HepG2 (cell line): ENCODE data around the gene ZNF444. TPM values are rescaled to one million over a fixed set of nuclear protein-coding genes. Genes with fewer than 3 reads are reported as not detected.

Experiments
- MAFG ChIP-seq: sonication (generic); formaldehyde crosslinking; IDR thresholded peaks from 2 replicates; pipeline ENCODE4 v1.5.1; 2020; ENCODE audit warnings: mild to moderate bottlenecking, missing genetic modification reagents
- NAIF1 ChIP-seq: sonication (generic); formaldehyde crosslinking; IDR thresholded peaks from 2 replicates; pipeline ENCODE4 v1.5.0; 2020; ENCODE audit warnings: mild to moderate bottlenecking, missing genetic modification reagents, borderline replicate concordance
- NKX3-1 ChIP-seq: sonication (generic); formaldehyde crosslinking; IDR thresholded peaks from 2 replicates; pipeline ENCODE4 v1.5.0; 2020; ENCODE audit warnings: missing genetic modification reagents
- ZSCAN29 ChIP-seq: sonication (generic); formaldehyde crosslinking; conservative IDR thresholded peaks from 2 replicates; pipeline ENCODE4 v1.4.0; 2020; ENCODE audit warnings: mild to moderate bottlenecking, missing genetic modification reagents
- polyA plus RNA-seq, 8 experiments: library from polyadenylated mRNA; depleted of rRNA in 3 of 8; stranded (reverse) in 7 of 8; unstranded in 1 of 8; fragments of >200 nt; fragmentation: Illumina TruSeq in 4 of 8; extraction: Trizol in 4 of 8; gene quantifications; 2 replicates each; pipeline versions ENCODE4 v1.2.1 to v1.2.3, GENCODE V29; 2011 to 2016; ENCODE audit warnings: low read depth in 4 of 8, missing spikeins in 1 of 8, mixed read lengths in 1 of 8; ENCODE audit not compliant: insufficient read depth in 1 of 8
- total RNA-seq, 5 experiments: library from RNA; depleted of rRNA; stranded (reverse); fragments of >200 nt; fragmentation: Illumina TruSeq; extraction: Trizol; gene quantifications; 2 replicates each; pipeline ENCODE4 v1.2.3, GENCODE V29; 2016; ENCODE audit warnings: low read depth in 1 of 5
- TF ChIP-seq, protein P1 (sequence below): sonication (generic); formaldehyde crosslinking; IDR thresholded peaks from 2 replicates; pipeline ENCODE4 v1.8.1; 2023; ENCODE audit warnings: mild to moderate bottlenecking, missing genetic modification reagents
- TF ChIP-seq, protein P2 (sequence below): fragments of 450-650 bp; IDR thresholded peaks from 2 replicates; pipeline ENCODE4 v1.6.1; 2017; ENCODE audit warnings: mild to moderate bottlenecking
- TF ChIP-seq, protein P3 (sequence below), 2 experiments: sonication (generic) in 1 of 2; formaldehyde crosslinking in 1 of 2; IDR thresholded peaks; 2 replicates each; pipeline versions ENCODE4 v1.5.1 to v1.6.1; 2011 to 2020; ENCODE audit warnings: borderline replicate concordance in 1 of 2, low read depth in 1 of 2, low read length in 1 of 2, mild to moderate bottlenecking in 1 of 2, missing genetic modification reagents in 1 of 2, moderate library complexity in 1 of 2
- TF ChIP-seq, protein P4 (sequence below): sonication (generic); formaldehyde crosslinking; conservative IDR thresholded peaks from 2 replicates; pipeline ENCODE4 v1.4.0; 2020; ENCODE audit warnings: mild to moderate bottlenecking, missing genetic modification reagents, moderate library complexity

Gene ZNF444
- total and polyA plus RNA-seq, 2 of the 13 experiments (the other 11 are each of a cell fraction or from before 2014, with no cell fraction given): 27.4 to 30.3 TPM

DNA sequence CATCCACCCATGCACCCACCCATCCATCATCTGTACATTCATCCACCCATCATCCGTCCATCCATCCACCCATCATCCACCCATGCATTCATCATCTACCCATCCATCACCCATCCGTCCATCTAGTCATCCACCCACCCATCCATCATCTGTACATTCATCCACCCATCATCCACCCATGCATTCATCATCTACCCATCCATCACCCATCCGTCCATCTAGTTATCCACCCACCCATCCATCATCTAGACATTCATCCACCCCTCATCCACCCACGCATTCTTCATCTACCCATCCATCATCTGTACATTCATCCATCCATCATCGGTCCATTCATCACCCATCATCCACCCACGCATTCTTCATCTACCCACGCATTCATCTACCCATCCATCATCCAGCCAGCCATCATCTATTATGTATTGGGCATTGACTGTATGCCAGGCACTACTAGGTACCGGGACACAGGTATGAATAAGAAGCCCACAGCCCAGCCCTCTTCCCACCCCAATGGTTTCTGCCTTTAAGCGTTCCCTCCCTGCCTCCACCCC lies 18.0 kb downstream of the ZNF444 start (continued):
- TF ChIP-seq, protein P1, sequence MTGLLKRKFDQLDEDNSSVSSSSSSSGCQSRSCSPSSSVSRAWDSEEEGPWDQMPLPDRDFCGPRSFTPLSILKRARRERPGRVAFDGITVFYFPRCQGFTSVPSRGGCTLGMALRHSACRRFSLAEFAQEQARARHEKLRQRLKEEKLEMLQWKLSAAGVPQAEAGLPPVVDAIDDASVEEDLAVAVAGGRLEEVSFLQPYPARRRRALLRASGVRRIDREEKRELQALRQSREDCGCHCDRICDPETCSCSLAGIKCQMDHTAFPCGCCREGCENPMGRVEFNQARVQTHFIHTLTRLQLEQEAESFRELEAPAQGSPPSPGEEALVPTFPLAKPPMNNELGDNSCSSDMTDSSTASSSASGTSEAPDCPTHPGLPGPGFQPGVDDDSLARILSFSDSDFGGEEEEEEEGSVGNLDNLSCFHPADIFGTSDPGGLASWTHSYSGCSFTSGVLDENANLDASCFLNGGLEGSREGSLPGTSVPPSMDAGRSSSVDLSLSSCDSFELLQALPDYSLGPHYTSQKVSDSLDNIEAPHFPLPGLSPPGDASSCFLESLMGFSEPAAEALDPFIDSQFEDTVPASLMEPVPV: no peak
- TF ChIP-seq MAFG (CRISPR knock-in tag) (no peak), NAIF1 (CRISPR knock-in tag) (no peak), NKX3-1 (no peak), ZSCAN29 (no peak)
- TF ChIP-seq, protein P2, sequence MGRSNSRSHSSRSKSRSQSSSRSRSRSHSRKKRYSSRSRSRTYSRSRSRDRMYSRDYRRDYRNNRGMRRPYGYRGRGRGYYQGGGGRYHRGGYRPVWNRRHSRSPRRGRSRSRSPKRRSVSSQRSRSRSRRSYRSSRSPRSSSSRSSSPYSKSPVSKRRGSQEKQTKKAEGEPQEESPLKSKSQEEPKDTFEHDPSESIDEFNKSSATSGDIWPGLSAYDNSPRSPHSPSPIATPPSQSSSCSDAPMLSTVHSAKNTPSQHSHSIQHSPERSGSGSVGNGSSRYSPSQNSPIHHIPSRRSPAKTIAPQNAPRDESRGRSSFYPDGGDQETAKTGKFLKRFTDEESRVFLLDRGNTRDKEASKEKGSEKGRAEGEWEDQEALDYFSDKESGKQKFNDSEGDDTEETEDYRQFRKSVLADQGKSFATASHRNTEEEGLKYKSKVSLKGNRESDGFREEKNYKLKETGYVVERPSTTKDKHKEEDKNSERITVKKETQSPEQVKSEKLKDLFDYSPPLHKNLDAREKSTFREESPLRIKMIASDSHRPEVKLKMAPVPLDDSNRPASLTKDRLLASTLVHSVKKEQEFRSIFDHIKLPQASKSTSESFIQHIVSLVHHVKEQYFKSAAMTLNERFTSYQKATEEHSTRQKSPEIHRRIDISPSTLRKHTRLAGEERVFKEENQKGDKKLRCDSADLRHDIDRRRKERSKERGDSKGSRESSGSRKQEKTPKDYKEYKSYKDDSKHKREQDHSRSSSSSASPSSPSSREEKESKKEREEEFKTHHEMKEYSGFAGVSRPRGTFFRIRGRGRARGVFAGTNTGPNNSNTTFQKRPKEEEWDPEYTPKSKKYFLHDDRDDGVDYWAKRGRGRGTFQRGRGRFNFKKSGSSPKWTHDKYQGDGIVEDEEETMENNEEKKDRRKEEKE: no peak
- TF ChIP-seq, protein P3, sequence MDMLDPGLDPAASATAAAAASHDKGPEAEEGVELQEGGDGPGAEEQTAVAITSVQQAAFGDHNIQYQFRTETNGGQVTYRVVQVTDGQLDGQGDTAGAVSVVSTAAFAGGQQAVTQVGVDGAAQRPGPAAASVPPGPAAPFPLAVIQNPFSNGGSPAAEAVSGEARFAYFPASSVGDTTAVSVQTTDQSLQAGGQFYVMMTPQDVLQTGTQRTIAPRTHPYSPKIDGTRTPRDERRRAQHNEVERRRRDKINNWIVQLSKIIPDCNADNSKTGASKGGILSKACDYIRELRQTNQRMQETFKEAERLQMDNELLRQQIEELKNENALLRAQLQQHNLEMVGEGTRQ (IDR thresholded peaks at IDR 0.05; ENCODE audit: low read depth, low read length): no peak
- TF ChIP-seq, protein P3 (CRISPR knock-in tag; IDR thresholded peaks at IDR 0.05; ENCODE audit: borderline replicate concordance): no peak
- TF ChIP-seq, protein P4, sequence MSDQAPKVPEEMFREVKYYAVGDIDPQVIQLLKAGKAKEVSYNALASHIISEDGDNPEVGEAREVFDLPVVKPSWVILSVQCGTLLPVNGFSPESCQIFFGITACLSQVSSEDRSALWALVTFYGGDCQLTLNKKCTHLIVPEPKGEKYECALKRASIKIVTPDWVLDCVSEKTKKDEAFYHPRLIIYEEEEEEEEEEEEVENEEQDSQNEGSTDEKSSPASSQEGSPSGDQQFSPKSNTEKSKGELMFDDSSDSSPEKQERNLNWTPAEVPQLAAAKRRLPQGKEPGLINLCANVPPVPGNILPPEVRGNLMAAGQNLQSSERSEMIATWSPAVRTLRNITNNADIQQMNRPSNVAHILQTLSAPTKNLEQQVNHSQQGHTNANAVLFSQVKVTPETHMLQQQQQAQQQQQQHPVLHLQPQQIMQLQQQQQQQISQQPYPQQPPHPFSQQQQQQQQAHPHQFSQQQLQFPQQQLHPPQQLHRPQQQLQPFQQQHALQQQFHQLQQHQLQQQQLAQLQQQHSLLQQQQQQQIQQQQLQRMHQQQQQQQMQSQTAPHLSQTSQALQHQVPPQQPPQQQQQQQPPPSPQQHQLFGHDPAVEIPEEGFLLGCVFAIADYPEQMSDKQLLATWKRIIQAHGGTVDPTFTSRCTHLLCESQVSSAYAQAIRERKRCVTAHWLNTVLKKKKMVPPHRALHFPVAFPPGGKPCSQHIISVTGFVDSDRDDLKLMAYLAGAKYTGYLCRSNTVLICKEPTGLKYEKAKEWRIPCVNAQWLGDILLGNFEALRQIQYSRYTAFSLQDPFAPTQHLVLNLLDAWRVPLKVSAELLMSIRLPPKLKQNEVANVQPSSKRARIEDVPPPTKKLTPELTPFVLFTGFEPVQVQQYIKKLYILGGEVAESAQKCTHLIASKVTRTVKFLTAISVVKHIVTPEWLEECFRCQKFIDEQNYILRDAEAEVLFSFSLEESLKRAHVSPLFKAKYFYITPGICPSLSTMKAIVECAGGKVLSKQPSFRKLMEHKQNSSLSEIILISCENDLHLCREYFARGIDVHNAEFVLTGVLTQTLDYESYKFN (CRISPR knock-in tag): no peak
